ENCODE measurements around the gene CWC15.
"Not testable (repeated sequence)": the region's sequence is repeated elsewhere in the genome, so short reads cannot be mapped to it uniquely, and the experiment has no call there.

The CWC15 gene

DNA sequence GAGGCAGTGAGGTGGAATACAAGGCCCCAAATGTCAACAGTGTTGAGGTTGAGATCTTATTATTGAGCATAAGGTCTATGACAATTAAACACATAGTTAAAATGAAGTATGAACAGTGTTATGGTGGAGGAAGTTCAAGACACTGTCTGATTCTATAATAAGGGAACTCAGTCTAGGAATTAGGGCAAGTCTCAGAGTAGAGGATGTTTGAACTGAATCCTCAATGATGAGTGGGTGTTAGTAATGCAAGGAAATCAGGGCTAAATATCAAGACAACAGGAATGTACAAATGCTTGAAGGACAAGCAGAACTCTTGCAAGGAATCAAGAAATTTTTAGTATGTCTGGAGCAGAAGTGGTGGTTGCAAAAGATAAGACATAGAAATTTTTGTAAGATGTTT, 53.0 kb downstream of the CWC15 start:
- Histone ChIP-seq H3K79me2 (ENCODE audit: insufficient read depth, low read length) (no peaks in the 10 kb centered on the region), H3K27me3 (ENCODE audit: low read length) (no peaks in the 10 kb centered on the region), H3K9me2 (replicated peaks; ENCODE audit: insufficient read depth, low read length) (no peaks in the 10 kb centered on the region), H3K27ac (ENCODE audit: low read depth, low read length) (no peak overlapping the region), H3K4me3 (ENCODE audit: insufficient read depth, low read length, poor library complexity, severe bottlenecking) (no peak overlapping the region), H3K4me2 (ENCODE audit: low read depth, low read length, poor library complexity, severe bottlenecking) (no peak overlapping the region), H4K20me1 (ENCODE audit: low read depth, low read length) (no peaks in the 10 kb centered on the region), H3K9ac (ENCODE audit: low read length) (no peak overlapping the region), H3K9me3 (ENCODE audit: insufficient read depth, low read length) (no peaks in the 10 kb centered on the region), H3K36me3 (ENCODE audit: low read length) (no peaks in the 10 kb centered on the region), H2AFZ (ENCODE audit: low read depth, low read length, severe bottlenecking) (no peak overlapping the region), H3F3A (ENCODE audit: insufficient read depth) (no peaks in the 10 kb centered on the region)
- TF ChIP-seq, protein P1, sequence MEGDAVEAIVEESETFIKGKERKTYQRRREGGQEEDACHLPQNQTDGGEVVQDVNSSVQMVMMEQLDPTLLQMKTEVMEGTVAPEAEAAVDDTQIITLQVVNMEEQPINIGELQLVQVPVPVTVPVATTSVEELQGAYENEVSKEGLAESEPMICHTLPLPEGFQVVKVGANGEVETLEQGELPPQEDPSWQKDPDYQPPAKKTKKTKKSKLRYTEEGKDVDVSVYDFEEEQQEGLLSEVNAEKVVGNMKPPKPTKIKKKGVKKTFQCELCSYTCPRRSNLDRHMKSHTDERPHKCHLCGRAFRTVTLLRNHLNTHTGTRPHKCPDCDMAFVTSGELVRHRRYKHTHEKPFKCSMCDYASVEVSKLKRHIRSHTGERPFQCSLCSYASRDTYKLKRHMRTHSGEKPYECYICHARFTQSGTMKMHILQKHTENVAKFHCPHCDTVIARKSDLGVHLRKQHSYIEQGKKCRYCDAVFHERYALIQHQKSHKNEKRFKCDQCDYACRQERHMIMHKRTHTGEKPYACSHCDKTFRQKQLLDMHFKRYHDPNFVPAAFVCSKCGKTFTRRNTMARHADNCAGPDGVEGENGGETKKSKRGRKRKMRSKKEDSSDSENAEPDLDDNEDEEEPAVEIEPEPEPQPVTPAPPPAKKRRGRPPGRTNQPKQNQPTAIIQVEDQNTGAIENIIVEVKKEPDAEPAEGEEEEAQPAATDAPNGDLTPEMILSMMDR (IDR thresholded peaks at IDR 0.05; ENCODE audit: insufficient read depth, low read length, poor library complexity, severe bottlenecking) = no peak
- no peak for TF ChIP-seq EZH2phosphoT487 (conservative IDR thresholded peaks at IDR 0.05; ENCODE audit: low read length)

DNA sequence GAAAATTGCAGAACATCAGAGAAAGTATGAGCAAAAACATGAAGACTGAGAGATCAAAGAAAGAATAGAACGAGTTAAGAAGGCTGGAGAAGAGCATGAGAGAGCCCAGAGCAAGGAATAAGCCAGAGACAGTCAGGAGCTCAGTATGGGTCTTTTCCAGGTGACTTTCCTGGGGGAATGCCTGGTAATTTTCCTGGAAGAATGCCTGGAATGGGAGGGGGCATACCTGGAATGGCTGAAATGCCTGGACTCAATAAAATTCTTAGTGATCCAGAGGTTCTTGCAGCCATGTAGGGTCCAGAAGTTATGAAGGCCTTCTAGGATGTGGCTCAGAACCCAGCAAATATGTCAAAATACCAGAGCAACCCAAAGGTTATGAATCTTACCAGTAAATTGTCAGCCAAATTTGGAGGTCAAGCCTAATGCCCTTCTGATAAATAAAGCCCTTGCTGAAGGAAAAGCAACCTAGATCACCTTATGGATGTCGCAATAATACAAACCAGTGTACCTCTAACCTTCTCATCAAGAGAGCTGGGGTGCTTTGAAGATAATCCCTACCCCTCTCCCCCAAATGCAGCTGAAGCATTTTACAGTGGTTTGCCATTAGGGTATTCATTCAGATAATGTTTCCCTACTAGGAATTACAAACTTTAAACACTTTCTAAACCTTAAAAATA, 59.5 kb downstream of the CWC15 start:
- H3K36me3 ChIP-seq (ENCODE audit: low read length); H3K4me2 ChIP-seq (ENCODE audit: low read depth, low read length, poor library complexity, severe bottlenecking); H3K27ac ChIP-seq (ENCODE audit: low read depth, low read length); H3K4me3 ChIP-seq (ENCODE audit: insufficient read depth, low read length, poor library complexity, severe bottlenecking); H3K9ac ChIP-seq (ENCODE audit: low read length); H3K9me3 ChIP-seq (ENCODE audit: insufficient read depth, low read length); H3K9me2 ChIP-seq (replicated peaks; ENCODE audit: insufficient read depth, low read length); H3F3A ChIP-seq (ENCODE audit: insufficient read depth); H3K79me2 ChIP-seq (ENCODE audit: insufficient read depth, low read length); H2AFZ ChIP-seq (ENCODE audit: low read depth, low read length, severe bottlenecking); H3K27me3 ChIP-seq (ENCODE audit: low read length); H4K20me1 ChIP-seq (ENCODE audit: low read depth, low read length): not testable (repeated sequence)

DNA sequence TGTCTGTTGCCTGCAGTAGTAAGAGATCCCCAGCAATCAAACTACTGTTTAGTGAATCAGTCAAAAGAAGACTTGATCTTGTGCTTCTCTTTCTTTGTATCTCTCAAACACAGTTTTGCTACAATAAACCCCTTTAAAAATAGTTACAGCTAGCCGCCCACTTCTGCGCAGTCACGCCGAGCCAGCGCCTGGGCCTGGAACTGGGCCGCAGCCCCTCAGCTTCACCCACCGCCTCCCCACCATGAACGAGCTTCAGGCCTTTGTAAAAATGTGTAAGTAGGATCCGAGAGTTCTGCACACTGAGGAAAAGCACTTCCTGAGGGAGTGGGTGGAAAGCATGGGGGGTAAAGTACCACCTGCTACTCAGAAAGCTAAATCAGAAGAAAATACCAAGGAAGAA, 60.5 kb downstream of the CWC15 start:
- no peaks in the 10 kb centered on the region for H3K36me3 ChIP-seq (ENCODE audit: low read length)
- H3K9ac ChIP-seq (ENCODE audit: low read length) = no peak overlapping the region
- TF ChIP-seq EZH2phosphoT487 (conservative IDR thresholded peaks at IDR 0.05; ENCODE audit: low read length) = no peak
- TF ChIP-seq, protein P1 (IDR thresholded peaks at IDR 0.05; ENCODE audit: insufficient read depth, low read length, poor library complexity, severe bottlenecking) = no peak
- H3K4me3 ChIP-seq (ENCODE audit: insufficient read depth, low read length, poor library complexity, severe bottlenecking) = no peak overlapping the region
- H4K20me1 ChIP-seq (ENCODE audit: low read depth, low read length) = no peaks in the 10 kb centered on the region
- H2AFZ ChIP-seq (ENCODE audit: low read depth, low read length, severe bottlenecking) = no peak overlapping the region
- no peaks in the 10 kb centered on the region for H3F3A ChIP-seq (ENCODE audit: insufficient read depth)
- no peak overlapping the region for H3K27ac ChIP-seq (ENCODE audit: low read depth, low read length)
- no peaks in the 10 kb centered on the region for H3K27me3 ChIP-seq (ENCODE audit: low read length)
- H3K9me2 ChIP-seq (replicated peaks; ENCODE audit: insufficient read depth, low read length) = no peaks in the 10 kb centered on the region
- H3K79me2 ChIP-seq (ENCODE audit: insufficient read depth, low read length) = no peaks in the 10 kb centered on the region
- H3K9me3 ChIP-seq (ENCODE audit: insufficient read depth, low read length) = no peaks in the 10 kb centered on the region
- no peak overlapping the region for H3K4me2 ChIP-seq (ENCODE audit: low read depth, low read length, poor library complexity, severe bottlenecking)
